Measurements from ENCODE around the gene DNAJB11. TPM values are rescaled to one million over a fixed set of nuclear protein-coding genes. Genes with fewer than 3 reads are reported as not detected.

DNAJB11 gene
- total RNA-seq, 1 donor = 60.5 TPM

GRCh38 chr3:186538779-186539178 is 31.7 kb upstream of the DNAJB11 start:
- TF ChIP-seq CTCF (IDR thresholded peaks at IDR 0.05; ENCODE audit: insufficient read depth, low read depth, low read length) = no peak
- H3K4me3 ChIP-seq (ENCODE audit: low read depth, low read length) = no peak overlapping the region
- DNase-seq (ENCODE audit: low read depth) = no peak

GRCh38 chr3:186540221-186540834 is 30.2 kb upstream of the DNAJB11 start:
- H3K4me3 ChIP-seq (ENCODE audit: low read depth, low read length) = no peak overlapping the region
- DNase-seq (ENCODE audit: low read depth) = peak; percentile 75
- TF ChIP-seq CTCF (IDR thresholded peaks at IDR 0.05; ENCODE audit: insufficient read depth, low read depth, low read length) = peak; percentile 60

- TF ChIP-seq CTCF (IDR thresholded peaks at IDR 0.05; ENCODE audit: insufficient read depth, low read depth, low read length) = no peak
Measured at GRCh38 chr3:186540835-186541226, 29.7 kb upstream of the DNAJB11 start.

GRCh38 chr3:186544281-186544680 is 26.2 kb upstream of the DNAJB11 start, which contains the start of gene CRYGS:
CRYGS (minus strand) TSS chr3:186544380; CDS start chr3:186544326, 54 bp downstream.
- no peak within 1 kb of the TSS for H3K4me3 ChIP-seq (ENCODE audit: low read depth, low read length)
- DNase-seq (ENCODE audit: low read depth) = no peak
- TF ChIP-seq CTCF (IDR thresholded peaks at IDR 0.05; ENCODE audit: insufficient read depth, low read depth, low read length) = no peak

More at GRCh38 chr3:186540835-186541226, 29.7 kb upstream of the DNAJB11 start:
- DNase-seq (ENCODE audit: low read depth) = no peak
- H3K4me3 ChIP-seq (ENCODE audit: low read depth, low read length) = no peak overlapping the region

GRCh38 chr3:186549497-186549896 is 21.0 kb upstream of the DNAJB11 start:
- DNase-seq (ENCODE audit: low read depth) = no peak
- H3K4me3 ChIP-seq (ENCODE audit: low read depth, low read length) = no peak overlapping the region
- no peak for TF ChIP-seq CTCF (IDR thresholded peaks at IDR 0.05; ENCODE audit: insufficient read depth, low read depth, low read length)

GRCh38 chr3:186551387-186551786 is 19.1 kb upstream of the DNAJB11 start:
- no peak overlapping the region for H3K4me3 ChIP-seq (ENCODE audit: low read depth, low read length)
- TF ChIP-seq CTCF (IDR thresholded peaks at IDR 0.05; ENCODE audit: insufficient read depth, low read depth, low read length) = no peak
- DNase-seq (ENCODE audit: low read depth) = no peak
